HG02763 (cell line): Measurements from ENCODE around the gene DMBT1.

Source experiments
- ATAC-seq: cut with Tn5 transposase; IDR thresholded peaks from one replicate; pipeline ENCODE4 v1.9.1; 2021; ENCODE audit warnings: mild to moderate bottlenecking, moderate library complexity; ENCODE audit not compliant: unreplicated experiment

DMBT1 gene

DNA sequence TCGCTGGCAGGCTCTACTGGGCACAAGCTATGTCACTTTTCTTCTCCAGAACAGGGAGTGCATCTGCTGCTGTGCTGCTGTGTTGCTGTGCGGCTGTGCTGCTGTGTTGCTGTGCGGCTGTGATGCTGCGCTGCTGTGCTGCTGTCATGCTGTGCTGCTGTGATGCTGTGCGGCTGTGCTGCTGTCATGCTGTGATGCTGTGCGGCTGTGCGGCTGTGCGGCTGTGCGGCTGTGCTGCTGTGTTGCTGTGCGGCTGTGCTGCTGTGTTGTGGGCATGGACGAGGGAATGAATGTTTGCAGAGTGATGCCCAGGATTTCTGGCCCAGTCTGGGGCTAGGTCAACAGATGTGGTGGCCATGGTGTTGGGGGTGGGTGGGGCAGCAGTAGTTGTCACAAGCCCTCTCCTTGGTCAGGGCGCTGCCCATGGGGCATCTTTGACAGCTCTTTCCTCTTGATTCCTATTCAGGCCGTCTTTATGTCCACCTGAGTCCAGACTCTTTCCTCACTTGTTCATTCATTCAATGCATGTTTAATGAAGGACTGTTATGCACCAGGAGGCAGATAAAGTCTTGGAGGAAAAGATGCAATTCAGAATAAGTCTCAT is 83.5 kb downstream of the DMBT1 start:
- no peak for ATAC-seq

DNA sequence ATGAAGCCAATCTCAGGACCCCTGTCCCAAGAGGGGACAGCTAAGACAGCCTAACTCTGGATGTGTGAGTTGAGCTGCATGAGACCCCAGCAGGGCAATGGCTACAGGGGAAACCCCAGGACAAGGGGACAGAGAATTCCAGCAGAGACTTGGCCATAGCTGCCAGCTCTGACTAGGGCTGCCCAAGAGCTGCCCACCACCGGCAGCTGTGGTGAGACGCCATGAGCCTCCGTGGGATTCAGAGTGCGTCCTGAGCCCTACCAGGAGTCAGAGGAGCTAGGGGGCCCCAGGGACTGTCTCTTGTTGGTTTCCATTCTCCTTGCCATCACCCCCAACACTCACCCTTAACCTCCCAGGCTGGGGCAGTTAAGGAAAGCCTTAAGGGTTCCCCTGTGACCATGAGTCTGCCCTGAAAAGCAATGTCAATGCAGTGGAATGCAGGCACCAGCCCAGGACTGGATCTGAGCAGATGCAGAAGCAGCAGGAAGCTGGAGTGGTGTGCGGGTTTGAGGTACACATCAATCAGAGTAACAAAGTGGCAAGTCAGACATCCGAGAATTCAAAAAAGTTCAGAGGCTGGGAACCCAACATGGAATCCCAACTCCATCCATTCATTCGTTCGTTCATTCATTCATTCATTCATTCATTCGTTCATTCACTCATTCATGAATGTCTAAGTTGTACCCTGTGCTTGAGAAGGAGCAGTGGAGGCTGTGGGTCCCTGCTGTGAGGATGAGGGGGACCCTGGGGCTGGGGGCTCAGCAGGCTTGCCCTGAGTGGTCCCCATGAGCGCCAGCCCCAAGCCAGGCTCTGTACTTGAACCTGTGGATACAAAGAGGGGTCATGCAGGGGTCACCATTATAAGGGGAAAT is 86.2 kb downstream of the DMBT1 start:
- no peak for ATAC-seq

DNA sequence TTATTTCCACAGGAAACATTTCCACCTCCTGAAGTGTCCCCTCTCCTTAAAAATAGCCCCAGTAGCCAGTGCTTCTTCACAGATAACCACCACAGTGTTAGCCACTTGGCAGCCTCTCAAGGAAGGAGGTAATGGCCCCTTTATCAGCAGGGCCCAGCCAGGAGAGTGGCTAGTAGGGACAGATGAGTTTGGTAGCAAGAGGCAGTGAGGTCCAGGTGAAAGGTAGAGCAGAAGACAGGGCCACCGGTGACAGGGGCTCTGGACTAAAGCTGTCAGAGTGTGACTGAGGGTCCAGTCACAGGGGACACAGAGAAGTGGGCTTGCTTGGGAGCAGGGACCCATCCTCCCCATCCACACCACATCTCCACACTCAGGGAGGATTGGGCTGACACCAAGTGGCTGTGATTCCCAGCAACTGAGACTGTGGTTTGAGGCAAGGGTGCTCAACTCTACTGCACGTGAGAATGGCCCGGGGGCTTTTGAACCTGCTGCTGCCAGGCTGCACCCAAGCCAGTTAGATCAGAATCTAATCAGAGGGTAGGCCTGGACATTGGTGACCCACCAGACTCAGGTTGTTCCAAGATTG is 86.9 kb downstream of the DMBT1 start:
- no peak for ATAC-seq

DNA sequence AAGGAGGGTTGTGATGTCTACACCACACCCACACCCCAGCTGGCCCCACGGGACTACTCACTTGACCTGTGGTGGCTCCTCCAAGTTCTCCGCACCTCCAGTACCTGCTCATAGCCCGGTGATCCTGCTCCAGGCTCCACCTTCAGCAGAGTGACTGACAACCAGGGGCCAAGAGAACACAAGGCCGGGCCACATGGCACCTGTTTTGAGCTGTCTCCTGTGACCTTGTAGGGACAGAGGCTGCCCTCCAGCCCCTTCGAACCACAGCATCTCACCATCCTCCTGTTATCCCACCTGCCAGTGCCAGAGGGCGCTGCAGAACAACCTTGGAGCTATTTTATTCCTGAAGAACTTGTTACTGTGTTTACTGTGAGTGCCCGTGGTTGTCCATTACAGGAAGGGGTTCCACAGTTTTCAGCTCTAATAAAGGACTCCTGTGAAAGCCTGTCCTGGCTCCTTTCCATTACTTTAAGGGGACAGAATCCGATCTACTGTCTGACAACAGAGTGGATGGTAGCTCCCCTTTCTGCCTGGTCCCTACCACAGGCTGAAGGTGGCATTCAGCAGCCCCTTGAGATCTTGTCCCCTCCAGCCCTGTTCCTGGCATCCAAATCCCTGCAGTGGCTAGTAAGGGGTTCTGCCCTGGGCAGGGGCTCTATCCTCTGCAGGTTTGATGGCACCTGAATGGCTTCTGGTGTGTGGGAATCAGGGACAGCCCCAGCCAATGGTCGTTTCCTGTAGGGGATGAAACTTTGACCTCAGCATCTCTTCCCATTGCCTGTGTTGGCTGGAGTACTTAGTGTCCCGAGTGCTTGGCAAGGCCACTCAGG is 88.3 kb downstream of the DMBT1 start:
- no peak for ATAC-seq

DNA sequence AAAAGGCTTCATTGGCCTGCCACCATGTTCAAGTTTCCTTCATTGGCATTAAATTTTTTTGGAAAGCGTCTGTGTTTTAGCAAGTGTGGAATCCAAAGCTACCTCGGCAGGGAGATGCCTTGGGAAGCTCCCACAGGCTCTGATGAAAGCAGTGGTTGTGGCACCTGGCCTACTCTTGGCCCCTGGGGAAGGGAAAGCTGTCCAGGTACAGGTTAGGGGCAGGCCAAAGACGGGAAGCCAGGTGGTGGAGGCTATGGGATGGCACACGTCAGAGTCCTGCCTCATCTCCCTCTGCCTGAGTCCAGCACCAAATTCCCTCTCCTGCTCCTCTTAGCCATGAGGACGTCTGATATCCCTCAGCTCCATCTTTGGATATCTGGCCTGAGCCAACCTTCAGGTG is 89.3 kb downstream of the DMBT1 start:
- ATAC-seq = no peak

DNA sequence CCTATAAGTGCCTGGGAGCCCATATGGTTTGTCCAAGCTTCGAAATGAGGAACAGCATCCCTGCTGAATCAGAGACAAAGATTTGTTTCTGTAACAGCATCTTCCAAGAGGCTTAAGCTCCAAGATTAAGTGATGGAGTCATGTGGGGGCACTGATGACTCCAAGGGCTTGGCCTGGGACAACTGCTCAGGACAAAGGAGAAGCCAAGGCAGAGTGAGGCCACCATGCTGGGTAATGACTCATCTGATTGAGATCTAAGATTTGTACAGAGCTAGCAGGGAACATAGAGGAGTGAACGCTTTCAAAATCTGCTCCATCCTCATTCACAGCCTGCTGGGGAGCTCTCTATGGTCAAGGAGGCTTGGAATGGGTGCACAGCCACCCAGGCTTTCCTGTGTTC is 89.8 kb downstream of the DMBT1 start:
- no peak for ATAC-seq

DNA sequence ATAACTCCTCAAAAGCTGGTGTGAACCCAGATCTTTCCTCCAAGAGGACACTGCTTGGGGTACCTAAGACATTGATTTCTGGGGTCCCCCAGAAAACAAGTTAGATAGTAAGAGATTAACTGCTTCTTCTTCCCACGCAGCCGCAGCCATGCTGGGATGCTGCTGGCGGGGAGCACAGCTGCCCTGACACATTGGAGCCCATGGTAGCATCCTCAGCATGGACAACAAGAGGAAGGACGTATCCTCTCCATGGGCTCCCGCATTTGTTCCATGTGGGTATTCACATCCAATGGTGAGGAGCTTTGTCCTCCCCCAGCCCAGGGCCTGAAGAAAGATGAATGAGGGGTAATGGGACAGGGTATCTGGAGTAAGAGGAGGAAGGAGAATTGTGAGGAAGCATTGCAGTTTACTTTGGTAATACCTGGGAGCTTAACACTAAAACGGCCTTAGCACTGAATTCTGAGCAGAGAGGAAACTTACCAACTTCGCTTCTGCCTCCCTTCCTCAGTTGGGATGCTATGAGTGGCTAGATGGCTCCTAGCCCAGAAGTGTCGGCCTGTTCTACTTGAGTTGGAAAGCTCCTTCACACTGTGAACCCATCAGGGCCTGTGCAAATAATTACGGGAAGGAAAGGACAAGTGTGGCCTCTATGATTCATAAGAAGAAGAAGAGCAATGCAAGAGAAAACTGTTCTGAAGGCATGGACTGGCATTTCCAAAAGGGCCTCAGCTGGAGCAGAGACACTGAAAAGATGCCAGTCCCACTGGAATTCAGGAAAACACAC is 95.2 kb downstream of the DMBT1 start:
- ATAC-seq = no peak

DNA sequence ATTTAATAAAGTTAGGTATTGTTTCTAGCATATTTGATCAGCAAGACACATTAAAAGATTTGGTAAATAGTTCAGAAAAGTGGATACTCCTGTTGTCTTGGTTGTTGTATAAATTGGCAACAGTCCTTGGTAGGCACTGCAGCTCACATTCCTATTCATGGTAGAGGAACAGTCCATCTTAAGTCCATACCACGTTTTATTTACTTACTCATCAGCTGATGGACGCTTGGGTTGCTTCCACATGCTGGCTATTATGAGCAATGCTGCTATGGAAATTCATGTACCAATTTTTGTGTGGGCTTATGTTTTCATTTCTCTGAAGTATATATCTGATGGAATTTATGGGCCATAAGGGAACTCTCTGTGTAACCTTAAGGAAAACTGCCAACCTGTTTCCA is 95.8 kb downstream of the DMBT1 start:
- no peak for ATAC-seq

DNA sequence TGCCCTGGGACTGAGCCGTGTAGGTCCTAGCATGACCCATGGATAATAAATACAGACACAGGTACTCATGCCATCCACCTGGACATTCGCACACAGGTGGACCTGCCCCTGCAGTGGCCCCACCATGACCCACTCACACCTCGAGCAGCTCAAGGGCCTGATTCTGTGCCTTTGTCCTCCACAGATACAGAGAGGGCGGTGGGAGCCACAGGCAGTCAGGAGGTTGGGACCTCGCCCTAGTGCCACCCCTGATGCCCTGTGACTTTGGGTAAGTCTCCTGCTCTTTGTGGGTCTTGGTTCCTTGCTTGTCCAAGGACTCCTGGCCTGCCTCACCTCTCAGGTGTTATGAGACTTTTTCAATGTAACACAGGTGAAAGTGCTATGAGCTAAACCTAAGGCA is 96.2 kb downstream of the DMBT1 start:
- ATAC-seq = no peak

DNA sequence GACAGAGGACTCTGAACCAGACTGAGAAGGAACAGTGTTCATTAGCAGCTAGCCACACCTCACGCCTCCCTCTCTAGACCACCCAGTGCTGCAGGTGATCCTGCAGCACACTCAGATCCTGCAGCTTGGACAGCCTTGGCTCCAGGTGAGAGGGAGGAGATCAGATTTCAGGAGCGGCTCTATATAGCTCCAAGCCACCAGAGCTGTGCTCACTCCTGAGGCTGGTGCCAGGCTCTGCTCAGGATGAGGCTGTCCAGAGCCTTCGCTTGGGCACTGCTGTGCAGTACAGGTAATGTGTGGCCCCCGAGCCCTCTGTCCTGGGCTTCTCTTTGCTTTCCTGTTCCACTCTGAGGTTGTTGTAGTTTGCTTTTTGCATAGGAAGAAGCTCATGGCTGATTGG is 96.7 kb downstream of the DMBT1 start:
- no peak for ATAC-seq

DNA sequence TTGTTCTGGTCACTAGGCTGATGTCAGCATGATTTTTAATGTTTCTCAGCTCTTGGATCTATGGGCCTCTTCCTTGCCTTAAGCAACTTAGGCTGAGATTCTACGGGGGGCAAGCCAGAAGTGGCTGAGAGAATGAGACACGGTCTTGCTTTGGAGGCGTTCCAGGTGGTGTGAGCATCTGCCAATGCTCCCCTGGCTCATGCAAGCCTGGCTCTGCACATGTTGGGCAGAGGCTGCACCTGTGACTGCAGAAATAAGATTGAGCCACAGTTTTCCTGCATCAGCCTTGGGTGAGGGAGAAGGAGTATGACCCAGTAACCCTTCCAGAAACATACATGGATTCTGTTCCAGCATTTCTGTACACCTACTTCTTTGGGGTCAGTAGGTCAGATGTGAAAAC is 97.2 kb downstream of the DMBT1 start:
- no peak for ATAC-seq

DNA sequence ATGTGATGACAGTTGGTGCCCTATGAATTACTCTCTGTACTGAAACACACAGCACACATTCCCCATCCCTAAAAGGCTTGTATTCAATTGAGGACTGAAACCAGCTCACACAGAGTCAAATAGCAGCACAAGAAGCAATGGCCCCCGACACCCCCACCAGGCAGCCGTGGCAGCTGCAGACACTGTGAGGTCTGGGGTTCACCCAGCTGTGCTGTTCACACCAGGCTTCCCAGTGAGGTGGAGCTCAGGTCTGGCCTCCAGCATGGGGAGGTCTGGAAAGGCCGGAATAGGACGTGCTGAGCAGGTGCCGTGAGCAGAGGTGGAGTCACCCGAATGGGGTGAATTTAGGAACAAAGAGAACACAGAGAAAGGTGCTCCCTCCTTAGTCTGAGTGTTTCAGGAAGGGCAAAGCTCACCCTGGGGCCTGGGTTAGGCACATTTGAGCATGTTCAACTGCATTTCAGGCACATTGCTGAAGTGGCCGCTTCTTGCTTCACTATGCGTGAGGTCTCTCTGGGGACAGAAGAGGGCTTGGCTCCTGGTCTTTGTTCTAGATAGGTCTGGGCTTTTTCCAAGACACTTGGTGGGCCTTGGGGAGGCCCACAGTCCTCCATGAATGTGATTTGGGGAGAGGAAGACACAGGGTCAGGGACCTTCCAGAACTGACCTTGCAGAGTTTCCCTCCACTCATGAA is 97.9 kb downstream of the DMBT1 start:
- ATAC-seq = no peak

DNA sequence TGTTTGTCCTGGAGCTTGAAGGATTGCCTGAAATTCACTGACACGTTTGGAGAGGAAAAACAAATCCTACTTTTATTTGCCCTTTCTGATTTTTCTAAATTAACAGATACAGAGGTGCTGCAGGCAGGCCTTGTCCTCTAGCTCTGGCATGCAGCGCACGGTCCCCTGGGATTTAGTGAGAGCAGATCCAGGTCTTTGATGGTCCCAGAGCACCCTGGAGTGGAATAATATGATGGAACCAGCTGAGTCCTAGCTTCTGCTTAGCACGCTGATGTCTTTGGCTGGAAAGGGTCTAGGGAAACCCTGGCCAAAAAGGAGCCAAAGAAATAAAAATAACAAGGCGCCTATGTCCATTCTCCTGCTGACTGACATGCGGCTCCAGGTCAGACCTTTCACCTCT is 98.6 kb downstream of the DMBT1 start:
- no peak for ATAC-seq

DNA sequence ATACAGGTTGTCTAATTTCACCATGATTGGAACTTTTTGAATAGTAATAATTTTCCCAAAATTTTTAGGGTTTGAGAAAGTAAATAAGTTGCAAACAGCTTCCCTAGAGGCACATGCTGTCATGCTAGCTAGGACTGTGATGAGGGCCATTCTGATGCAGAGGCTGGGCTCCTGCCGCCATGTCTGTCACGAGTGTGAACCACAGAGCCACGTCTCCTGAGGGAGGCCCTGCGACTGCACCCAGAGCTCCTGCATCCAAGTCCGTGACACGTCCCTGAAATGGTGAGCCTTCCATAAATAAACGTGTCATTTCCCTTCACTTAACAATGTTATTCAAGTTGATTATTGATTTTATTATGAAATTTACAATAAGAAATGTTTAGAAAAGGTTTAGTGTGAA is 99.1 kb downstream of the DMBT1 start:
- no peak for ATAC-seq

DNA sequence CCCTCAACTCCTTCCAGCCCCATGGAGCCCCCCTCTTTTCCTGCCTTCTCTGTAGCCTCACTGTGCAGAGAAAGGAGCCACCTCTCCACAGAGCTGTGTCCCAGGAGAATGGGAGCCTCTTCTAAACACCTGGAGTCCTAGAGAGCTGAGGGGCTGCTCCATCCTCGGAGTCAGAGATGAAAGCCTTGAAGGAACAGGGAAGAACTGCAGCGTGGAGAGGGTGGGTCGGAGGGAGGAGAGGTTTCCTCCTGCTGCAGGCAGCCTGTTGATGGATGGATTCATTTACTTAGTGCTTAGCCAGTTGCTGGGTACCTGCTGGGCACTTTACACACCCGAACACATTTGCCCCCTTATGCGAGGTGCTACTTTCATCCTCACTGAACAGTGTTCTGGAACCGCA is 100.1 kb downstream of the DMBT1 start:
- no peak for ATAC-seq

DNA sequence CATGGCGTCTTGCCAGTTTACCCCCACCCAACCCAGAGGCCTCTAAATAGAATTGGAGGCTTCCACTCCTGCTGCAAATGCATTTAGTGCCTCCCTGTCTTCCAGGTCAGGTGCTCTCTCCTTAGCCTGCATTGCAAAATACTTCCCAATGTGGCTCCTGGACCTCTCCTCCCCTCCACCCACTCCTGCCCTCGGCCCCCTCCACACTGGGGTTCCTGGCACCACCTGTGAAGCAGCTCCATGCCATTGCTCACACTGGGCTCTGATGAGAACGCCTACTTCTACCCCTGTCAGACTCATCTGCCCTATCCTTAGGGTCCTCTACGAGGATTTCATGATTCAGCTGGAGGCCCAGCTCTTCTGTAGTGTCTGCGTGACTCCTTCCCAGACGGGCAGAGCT is 101.7 kb downstream of the DMBT1 start:
- no peak for ATAC-seq

DNA sequence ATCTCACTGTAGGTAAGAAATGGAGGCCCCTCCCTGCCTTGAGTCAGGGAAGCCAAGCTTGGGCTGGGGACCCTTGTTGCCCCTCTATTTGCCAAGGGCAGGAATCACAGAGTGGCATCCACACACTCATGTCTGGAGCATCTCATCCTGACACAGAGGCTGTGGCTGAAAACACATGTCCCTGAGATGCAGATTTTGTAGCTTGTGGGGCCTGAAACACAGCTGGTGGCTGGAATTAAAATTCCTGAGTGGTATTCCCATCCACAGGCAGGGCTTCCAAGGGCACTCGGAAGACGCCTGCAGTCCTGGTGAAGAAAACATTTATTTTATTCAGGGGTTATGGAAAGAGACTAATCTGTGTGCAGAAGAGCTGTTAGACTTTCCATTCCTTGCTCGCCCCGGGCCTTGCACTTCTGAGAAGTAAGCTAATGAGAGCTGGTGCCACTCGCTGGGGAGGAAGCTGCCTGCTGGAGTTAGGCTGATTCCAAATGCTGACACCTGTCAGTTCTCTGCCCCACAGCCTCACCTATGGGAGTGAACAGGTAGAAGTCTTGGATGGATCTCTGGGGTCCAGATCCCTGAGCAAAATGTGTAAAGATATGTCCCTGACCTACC is 103.1 kb downstream of the DMBT1 start:
- no peak for ATAC-seq

DNA sequence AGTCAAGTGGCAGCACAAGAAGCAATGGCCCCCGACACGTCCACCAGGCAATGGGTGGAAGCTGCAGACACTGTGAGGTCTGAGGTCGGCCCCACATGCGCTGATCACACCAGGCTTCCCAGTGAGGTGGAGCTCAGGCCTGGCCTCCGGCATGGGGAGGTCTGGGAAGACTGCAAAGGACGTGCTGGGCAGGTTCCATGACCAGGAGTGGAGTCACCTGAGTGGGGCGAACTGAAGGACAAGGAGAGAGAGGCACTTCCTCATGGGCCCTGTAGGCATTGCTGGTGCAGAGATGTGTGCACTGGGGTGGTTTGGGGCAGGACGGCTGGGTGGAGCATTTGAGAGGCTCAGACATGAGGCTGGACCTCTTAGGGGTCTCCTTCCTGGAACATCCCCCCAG is 103.9 kb downstream of the DMBT1 start:
- no peak for ATAC-seq

DNA sequence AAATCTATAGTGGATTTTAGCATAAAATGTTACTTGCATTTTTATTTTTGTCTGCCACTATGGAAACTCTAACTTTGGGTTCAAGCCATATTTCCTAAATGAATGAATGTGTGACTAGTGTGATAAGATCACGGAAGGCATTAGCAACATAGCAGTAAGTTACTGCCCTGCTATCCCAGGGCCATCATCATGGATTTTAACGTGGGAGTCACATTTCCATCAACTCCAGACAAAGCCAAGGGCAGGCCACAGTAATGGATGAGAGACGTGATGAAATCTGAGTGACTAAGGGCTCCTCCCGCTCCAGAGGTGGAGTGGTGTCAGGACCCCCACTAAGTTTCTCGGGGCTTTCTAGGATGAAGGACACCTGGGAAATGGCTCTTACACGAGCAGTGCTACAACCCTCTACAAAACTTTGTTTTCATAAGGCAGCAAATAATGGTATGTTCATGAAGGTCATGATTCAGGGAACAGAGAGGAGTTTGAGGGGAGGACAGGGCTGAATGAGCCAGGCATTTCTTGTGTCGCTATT is 104.8 kb downstream of the DMBT1 start:
- no peak for ATAC-seq
